Mesenteric fat pad (tissue), 1 donor: ENCODE measurements around the gene KIAA1671. TPM values are rescaled to one million over a fixed set of nuclear protein-coding genes. Genes with fewer than 3 reads are reported as not detected.

Source experiments
- DNase-seq: peaks from one replicate; pipeline ENCODE4 v3.0.0-alpha.2; 2020; ENCODE audit warnings: low spot score
- total RNA-seq: library from RNA; stranded (reverse); fragmentation: NEBNext Ultra II Directional; extraction: Animal tissue kit (Norgen Biotek cat#: 25700); gene quantifications from one replicate; pipeline ENCODE4 v1.2.1, GENCODE V29; 2021
- donor health status: DM: yes; HTN: yes; CAD: no.

KIAA1671 gene
- total RNA-seq, 1 donor from 2014 or later: 14.9 TPM

- no peak for DNase-seq
Measured at GRCh38 chr22:25032066-25032465, 79.5 kb downstream of the KIAA1671 start.

- DNase-seq: no peak
Measured at GRCh38 chr22:25035715-25036114, 83.2 kb downstream of the KIAA1671 start.

GRCh38 chr22:25038239-25038638, 85.7 kb downstream of the KIAA1671 start:
- no peak for DNase-seq

GRCh38 chr22:25038771-25039170, 86.3 kb downstream of the KIAA1671 start:
- no peak for DNase-seq

- DNase-seq: no peak
Measured at GRCh38 chr22:25039255-25039654, 86.7 kb downstream of the KIAA1671 start.

GRCh38 chr22:25039754-25040153, 87.2 kb downstream of the KIAA1671 start:
- no peak for DNase-seq

- no peak for DNase-seq
Measured at GRCh38 chr22:25045159-25045558, 92.6 kb downstream of the KIAA1671 start.

GRCh38 chr22:25048071-25048470, 95.6 kb downstream of the KIAA1671 start:
- DNase-seq: no peak

- no peak for DNase-seq
Measured at GRCh38 chr22:25048659-25049647, 96.4 kb downstream of the KIAA1671 start.

- DNase-seq: no peak
Measured at GRCh38 chr22:25049770-25050169, 97.3 kb downstream of the KIAA1671 start.

GRCh38 chr22:25050566-25050965, 98.0 kb downstream of the KIAA1671 start:
- DNase-seq: no peak

GRCh38 chr22:25051073-25051472, 98.6 kb downstream of the KIAA1671 start:
- DNase-seq: no peak

- no peak for DNase-seq
Measured at GRCh38 chr22:25051983-25052710, 99.6 kb downstream of the KIAA1671 start.

- no peak for DNase-seq
Measured at GRCh38 chr22:25053153-25053805, 100.8 kb downstream of the KIAA1671 start.

- DNase-seq: no peak
Measured at GRCh38 chr22:25054943-25055511, 102.5 kb downstream of the KIAA1671 start.

- no peak for DNase-seq
Measured at GRCh38 chr22:25057013-25057881, 104.7 kb downstream of the KIAA1671 start.

GRCh38 chr22:25059438-25059837, 106.9 kb downstream of the KIAA1671 start:
- no peak for DNase-seq

GRCh38 chr22:25060522-25061071, 108.1 kb downstream of the KIAA1671 start:
- no peak for DNase-seq

GRCh38 chr22:25061134-25061533, 108.6 kb downstream of the KIAA1671 start:
- no peak for DNase-seq
